Fibroblast of villous mesenchyme (primary cell): ENCODE results near the gene PPM1B. TPM values are rescaled to one million over a fixed set of nuclear protein-coding genes. Genes with fewer than 3 reads are reported as not detected.

Source experiments
- DNase-seq: peaks from one replicate; pipeline ENCODE4 v3.0.0-alpha.2; 2010; ENCODE audit warnings: low read depth
- H3K4me3 ChIP-seq: 2 replicates; pipeline ENCODE4 v1.5.1; 2011; ENCODE audit warnings: low read depth, mild to moderate bottlenecking, low read length
- CTCF ChIP-seq: IDR thresholded peaks from 2 replicates; pipeline ENCODE4 v1.5.1; 2012; ENCODE audit warnings: low read depth, mild to moderate bottlenecking, low read length; ENCODE audit not compliant: insufficient read depth
- total RNA-seq: library from RNA; depleted of rRNA; stranded (reverse); fragments of >200 nt; gene quantifications from 2 replicates; pipeline ENCODE4 v1.2.3, GENCODE V29; 2012

PPM1B gene
- total RNA-seq, 1 donor, result 25.9 TPM

GRCh38 chr2:44191739-44192138, 23.1 kb downstream of the PPM1B start:
- no peak overlapping the region for H3K4me3 ChIP-seq
- no peak for DNase-seq
- TF ChIP-seq CTCF, result no peak

GRCh38 chr2:44192646-44193045, 24.0 kb downstream of the PPM1B start:
- no peak overlapping the region for H3K4me3 ChIP-seq
- DNase-seq, result no peak
- TF ChIP-seq CTCF, result no peak

- no peak for DNase-seq
Measured at GRCh38 chr2:44195714-44196113, 27.0 kb downstream of the PPM1B start.

GRCh38 chr2:44197816-44198215, 29.1 kb downstream of the PPM1B start:
- no peak overlapping the region for H3K4me3 ChIP-seq
- no peak for TF ChIP-seq CTCF
- no peak for DNase-seq

More at GRCh38 chr2:44195714-44196113, 27.0 kb downstream of the PPM1B start:
- no peak for TF ChIP-seq CTCF
- no peak overlapping the region for H3K4me3 ChIP-seq

- no peak for TF ChIP-seq CTCF
- H3K4me3 ChIP-seq, result no peak overlapping the region
- no peak for DNase-seq
Measured at GRCh38 chr2:44200011-44200410, 31.3 kb downstream of the PPM1B start.

- no peak for DNase-seq
- H3K4me3 ChIP-seq, result no peak overlapping the region
- no peak for TF ChIP-seq CTCF
Measured at GRCh38 chr2:44200759-44201158, 32.1 kb downstream of the PPM1B start.

GRCh38 chr2:44201648-44202165, 33.0 kb downstream of the PPM1B start:
- TF ChIP-seq CTCF, result no peak
- H3K4me3 ChIP-seq, result no peak overlapping the region
- DNase-seq, result no peak
